NCI-H2227 (cell line): ENCODE data around the gene MYO16.

ENCODE experiments used
- DNase-seq: peaks from one replicate; lab custom pipeline; 2025; ENCODE audit not compliant: unreplicated experiment; lab: John Stamatoyannopoulos, UW

Gene MYO16

GRCh38 chr13:109114991-109115390 is 485.6 kb downstream of the MYO16 start:
- DNase-seq = no peak

GRCh38 chr13:109118521-109118920 is 489.1 kb downstream of the MYO16 start:
- DNase-seq = no peak

- no peak for DNase-seq
Measured at GRCh38 chr13:109119896-109120295, 490.5 kb downstream of the MYO16 start.

GRCh38 chr13:109121826-109122225 is 492.4 kb downstream of the MYO16 start:
- no peak for DNase-seq

GRCh38 chr13:109123971-109124370 is 494.6 kb downstream of the MYO16 start:
- DNase-seq = no peak

- no peak for DNase-seq
Measured at GRCh38 chr13:109126178-109126577, 496.8 kb downstream of the MYO16 start.

GRCh38 chr13:109126891-109127641 is 497.7 kb downstream of the MYO16 start:
- DNase-seq = no peak

GRCh38 chr13:109128121-109128520 is 498.7 kb downstream of the MYO16 start:
- no peak for DNase-seq

GRCh38 chr13:109130093-109130835 is 500.9 kb downstream of the MYO16 start:
- DNase-seq = no peak

GRCh38 chr13:109131698-109132257 is 502.4 kb downstream of the MYO16 start:
- no peak for DNase-seq

- no peak for DNase-seq
Measured at GRCh38 chr13:109135018-109135417, 505.6 kb downstream of the MYO16 start.

GRCh38 chr13:109136873-109137272 is 507.5 kb downstream of the MYO16 start:
- DNase-seq = no peak

- no peak for DNase-seq
Measured at GRCh38 chr13:109139346-109139745, 509.9 kb downstream of the MYO16 start.

- DNase-seq = no peak
Measured at GRCh38 chr13:109140054-109140453, 510.6 kb downstream of the MYO16 start.

GRCh38 chr13:109140479-109141349 is 511.3 kb downstream of the MYO16 start:
- no peak for DNase-seq

GRCh38 chr13:109141706-109142105 is 512.3 kb downstream of the MYO16 start:
- DNase-seq = no peak

GRCh38 chr13:109144693-109145437 is 515.5 kb downstream of the MYO16 start:
- no peak for DNase-seq

- no peak for DNase-seq
Measured at GRCh38 chr13:109145631-109146030, 516.2 kb downstream of the MYO16 start.

- DNase-seq = no peak
Measured at GRCh38 chr13:109146393-109146792, 517.0 kb downstream of the MYO16 start.

- no peak for DNase-seq
Measured at GRCh38 chr13:109146912-109147647, 517.7 kb downstream of the MYO16 start.
